ENCODE measurements around the gene TNFSF15.

The TNFSF15 gene

DNA sequence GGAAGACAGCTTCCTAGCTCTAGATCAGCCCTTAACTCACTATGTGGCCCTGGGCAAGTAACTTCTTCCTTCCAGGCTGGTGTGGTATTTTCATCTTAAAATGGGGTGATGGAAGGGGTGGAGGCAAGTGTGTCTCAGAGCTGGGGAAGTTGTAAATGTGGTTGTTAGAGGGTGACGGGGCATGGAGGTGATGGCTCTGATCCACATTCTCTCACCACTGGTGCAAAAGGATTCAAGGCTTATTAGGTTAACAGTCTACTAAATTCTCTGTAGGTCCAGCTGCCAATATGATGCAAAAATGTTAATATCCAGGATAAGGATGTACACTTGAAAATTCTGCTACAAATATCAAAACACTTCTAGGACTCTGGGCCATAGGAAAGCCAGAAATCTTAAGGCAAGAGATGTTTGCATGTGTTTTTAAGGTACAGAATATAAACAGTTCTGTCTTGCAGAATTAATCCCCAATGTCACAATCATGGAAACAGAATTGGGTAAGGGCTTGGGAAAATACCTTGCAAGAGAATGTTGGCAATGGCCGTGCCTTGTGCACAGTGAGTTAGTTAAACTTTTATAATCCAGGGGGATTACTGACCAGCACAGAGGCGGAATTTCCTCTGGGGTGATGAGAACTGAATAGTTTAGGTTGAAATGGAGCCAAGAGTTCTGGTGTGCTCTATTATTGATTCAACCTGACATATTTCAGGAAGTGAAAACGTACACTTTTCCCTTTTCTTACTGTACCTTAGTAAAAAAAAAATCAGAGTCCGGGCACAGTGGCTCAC lies 19.8 kb downstream of the TNFSF15 start:
- TF ChIP-seq, protein P1, sequence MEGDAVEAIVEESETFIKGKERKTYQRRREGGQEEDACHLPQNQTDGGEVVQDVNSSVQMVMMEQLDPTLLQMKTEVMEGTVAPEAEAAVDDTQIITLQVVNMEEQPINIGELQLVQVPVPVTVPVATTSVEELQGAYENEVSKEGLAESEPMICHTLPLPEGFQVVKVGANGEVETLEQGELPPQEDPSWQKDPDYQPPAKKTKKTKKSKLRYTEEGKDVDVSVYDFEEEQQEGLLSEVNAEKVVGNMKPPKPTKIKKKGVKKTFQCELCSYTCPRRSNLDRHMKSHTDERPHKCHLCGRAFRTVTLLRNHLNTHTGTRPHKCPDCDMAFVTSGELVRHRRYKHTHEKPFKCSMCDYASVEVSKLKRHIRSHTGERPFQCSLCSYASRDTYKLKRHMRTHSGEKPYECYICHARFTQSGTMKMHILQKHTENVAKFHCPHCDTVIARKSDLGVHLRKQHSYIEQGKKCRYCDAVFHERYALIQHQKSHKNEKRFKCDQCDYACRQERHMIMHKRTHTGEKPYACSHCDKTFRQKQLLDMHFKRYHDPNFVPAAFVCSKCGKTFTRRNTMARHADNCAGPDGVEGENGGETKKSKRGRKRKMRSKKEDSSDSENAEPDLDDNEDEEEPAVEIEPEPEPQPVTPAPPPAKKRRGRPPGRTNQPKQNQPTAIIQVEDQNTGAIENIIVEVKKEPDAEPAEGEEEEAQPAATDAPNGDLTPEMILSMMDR (IDR thresholded peaks at IDR 0.05; ENCODE audit: low read depth, low read length, missing control alignments) = no peak
- no peak overlapping the region for H3K4me3 ChIP-seq (ENCODE audit: low read depth, low read length)
- DNase-seq (ENCODE audit: low read depth) = no peak

- TF ChIP-seq, protein P1 (IDR thresholded peaks at IDR 0.05; ENCODE audit: low read depth, low read length, missing control alignments) = no peak
- H3K4me3 ChIP-seq (ENCODE audit: low read depth, low read length) = no peak overlapping the region
- DNase-seq (ENCODE audit: low read depth) = no peak
These were observed 21.0 kb downstream of the TNFSF15 start for GRCh38 chr9:114784721-114785279.

- DNase-seq (ENCODE audit: low read depth) = no peak
- TF ChIP-seq, protein P1 (IDR thresholded peaks at IDR 0.05; ENCODE audit: low read depth, low read length, missing control alignments) = no peak
These were observed 23.3 kb downstream of the TNFSF15 start for GRCh38 chr9:114782586-114782985.

DNA sequence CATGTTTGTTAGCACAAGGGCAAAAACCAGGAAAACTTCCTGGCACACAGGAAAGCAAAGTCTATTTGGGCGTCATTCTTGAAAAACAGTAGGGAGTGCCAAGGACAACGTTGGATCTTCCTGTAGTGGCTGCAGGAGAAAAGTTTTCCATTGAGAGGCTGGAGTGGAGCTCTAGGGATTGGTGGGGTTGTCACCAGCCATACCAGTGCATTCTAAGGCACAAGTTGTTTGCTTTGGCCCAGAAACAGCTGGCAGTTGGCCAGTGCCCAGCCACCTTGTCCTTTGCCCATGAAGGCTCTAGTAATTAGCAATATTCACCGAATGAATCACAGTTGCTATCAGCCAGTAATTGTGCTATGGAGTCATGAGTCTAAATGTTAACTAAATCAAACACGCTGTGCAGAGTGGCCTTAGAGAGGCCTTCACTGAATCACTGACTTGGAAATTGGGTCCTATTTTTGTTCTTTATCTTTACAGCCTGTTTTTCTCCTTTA lies 26.4 kb downstream of the TNFSF15 start:
- TF ChIP-seq, protein P1 (IDR thresholded peaks at IDR 0.05; ENCODE audit: low read depth, low read length, missing control alignments) = no peak
- no peak for DNase-seq (ENCODE audit: low read depth)
- H3K4me3 ChIP-seq (ENCODE audit: low read depth, low read length) = no peak overlapping the region

More at GRCh38 chr9:114782586-114782985, 23.3 kb downstream of the TNFSF15 start:
- H3K4me3 ChIP-seq (ENCODE audit: low read depth, low read length) = no peak overlapping the region

DNA sequence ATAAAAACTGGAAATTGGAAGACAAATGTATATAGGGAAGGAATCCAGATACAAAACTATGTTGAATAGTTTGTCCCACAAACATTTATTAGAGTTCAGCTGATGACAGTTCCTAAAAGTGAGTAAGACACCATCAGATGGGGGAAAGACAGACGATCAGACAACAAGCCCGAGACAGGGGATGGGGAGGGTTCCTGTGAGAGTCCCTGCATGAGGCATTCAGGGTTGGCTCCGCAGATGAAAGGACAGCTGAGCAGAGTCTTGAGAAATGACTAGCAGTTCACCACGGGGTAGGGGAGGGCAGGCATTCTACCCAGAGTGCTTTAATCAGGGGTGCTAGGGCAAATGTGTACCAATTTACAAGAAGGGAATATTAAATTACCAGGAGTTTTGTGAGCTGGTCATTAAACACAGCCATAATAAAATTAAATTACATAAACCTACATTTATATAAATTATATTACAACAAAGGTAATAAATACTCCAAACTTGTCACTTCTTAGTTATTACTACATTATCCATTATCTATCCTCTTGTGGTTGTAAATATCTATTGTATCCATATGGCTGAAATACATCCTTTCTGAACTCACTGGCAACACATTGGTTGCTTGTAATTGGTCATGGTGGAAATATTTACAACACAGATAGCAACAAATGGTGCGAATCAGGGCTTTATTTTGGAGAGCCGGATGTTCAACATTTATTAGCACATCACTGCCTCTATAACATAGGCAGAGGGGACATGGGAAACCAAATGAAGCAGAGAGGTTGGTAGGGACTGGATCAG lies 27.8 kb downstream of the TNFSF15 start:
- TF ChIP-seq, protein P1 (IDR thresholded peaks at IDR 0.05; ENCODE audit: low read depth, low read length, missing control alignments) = no peak
- no peak overlapping the region for H3K4me3 ChIP-seq (ENCODE audit: low read depth, low read length)
- DNase-seq (ENCODE audit: low read depth) = no peak

GRCh38 chr9:114776683-114777399 lies 29.0 kb downstream of the TNFSF15 start:
- TF ChIP-seq, protein P1 (IDR thresholded peaks at IDR 0.05; ENCODE audit: low read depth, low read length, missing control alignments) = no peak
- DNase-seq (ENCODE audit: low read depth) = no peak
- H3K4me3 ChIP-seq (ENCODE audit: low read depth, low read length) = no peak overlapping the region
